ENCODE results near the gene SLC35B4. TPM values are rescaled to one million over a fixed set of nuclear protein-coding genes. Genes with fewer than 3 reads are reported as not detected.
A peak's percentile ranks its signal among the peaks of the same experiment; 100 is the strongest.

SLC35B4 gene
- total RNA-seq, 2 donors from 2014 or later = 6.2 to 7.5 TPM

- H3K27me3 ChIP-seq = no peaks in the 10 kb centered on the region
- no peaks in the 10 kb centered on the region for H3K4me1 ChIP-seq
- no peaks in the 10 kb centered on the region for H3K9me3 ChIP-seq
- intact Hi-C loops (cut with DNase I) = no loop called here
- H3K9ac ChIP-seq (ENCODE audit: low read depth in 2 of 2, low read length in 2 of 2) = no peak overlapping the region
- H3K4me3 ChIP-seq = no peak overlapping the region
- no peak for DNase-seq
- no peaks in the 10 kb centered on the region for H3K36me3 ChIP-seq
- no peak for TF ChIP-seq CTCF (IDR thresholded peaks at IDR 0.05)
- H3K27ac ChIP-seq = no peak overlapping the region
These were observed 3.5 kb upstream of the SLC35B4 start for GRCh38 chr7:134320201-134320600.

GRCh38 chr7:134318443-134318842 lies 1.7 kb upstream of the SLC35B4 start:
- intact Hi-C loops (cut with DNase I) = no loop called here
- no peak for TF ChIP-seq CTCF (IDR thresholded peaks at IDR 0.05)
- no peaks in the 10 kb centered on the region for H3K4me1 ChIP-seq
- no peaks in the 10 kb centered on the region for H3K36me3 ChIP-seq
- H3K9me3 ChIP-seq = no peaks in the 10 kb centered on the region
- no peak overlapping the region for H3K27ac ChIP-seq
- no peak overlapping the region for H3K9ac ChIP-seq (ENCODE audit: low read depth in 2 of 2, low read length in 2 of 2)
- H3K27me3 ChIP-seq = no peaks in the 10 kb centered on the region
- no peak for DNase-seq
- no peak overlapping the region for H3K4me3 ChIP-seq

GRCh38 chr7:134317434-134317833 lies 704 bp upstream of the SLC35B4 start:
- intact Hi-C loops (cut with DNase I) = no loop called here
- no peak for TF ChIP-seq CTCF (IDR thresholded peaks at IDR 0.05)
- Histone ChIP-seq H3K4me1 (no peaks in the 10 kb centered on the region), H3K9me3 (no peaks in the 10 kb centered on the region), H3K36me3 (no peaks in the 10 kb centered on the region), H3K9ac (ENCODE audit: low read depth in 2 of 2, low read length in 2 of 2) (peak overlapping the region; percentile 37 to 67), H3K27ac (no peak overlapping the region), H3K27me3 (no peaks in the 10 kb centered on the region), H3K4me3 (peak overlapping the region; percentile 92)
- no peak for DNase-seq

GRCh38 chr7:134315679-134316538 lies 821 bp downstream of the SLC35B4 start:
- Histone ChIP-seq H3K9ac (ENCODE audit: low read depth in 2 of 2, low read length in 2 of 2) (peak overlapping the region; percentile 67 to 89), H3K9me3 (no peaks in the 10 kb centered on the region), H3K27me3 (no peaks in the 10 kb centered on the region), H3K4me3 (peak overlapping the region; percentile 92), H3K36me3 (no peaks in the 10 kb centered on the region), H3K4me1 (no peaks in the 10 kb centered on the region), H3K27ac (peak overlapping the region; percentile 74)
- no peak for DNase-seq
- TF ChIP-seq CTCF (IDR thresholded peaks at IDR 0.05) = no peak
- intact Hi-C loops (cut with DNase I) = no loop called here

GRCh38 chr7:134313543-134313942 lies 3.2 kb downstream of the SLC35B4 start:
- no peaks in the 10 kb centered on the region for H3K36me3 ChIP-seq
- no peaks in the 10 kb centered on the region for H3K4me1 ChIP-seq
- H3K9me3 ChIP-seq = no peaks in the 10 kb centered on the region
- H3K27me3 ChIP-seq = no peaks in the 10 kb centered on the region
- no peak overlapping the region for H3K4me3 ChIP-seq
- no peak overlapping the region for H3K27ac ChIP-seq
- TF ChIP-seq CTCF (IDR thresholded peaks at IDR 0.05) = no peak
- DNase-seq = peak; percentile 31
- H3K9ac ChIP-seq (ENCODE audit: low read depth in 2 of 2, low read length in 2 of 2) = no peak overlapping the region
- intact Hi-C loops (cut with DNase I) = no loop called here
